GM18909 (cell line): ENCODE data around the gene PRKG2.
"Not testable (repeated sequence)": the region's sequence is repeated elsewhere in the genome, so short reads cannot be mapped to it uniquely, and the experiment has no call there.

Experiments
- ATAC-seq: cut with Tn5 transposase; IDR thresholded peaks from one replicate; pipeline ENCODE4 v1.9.1; 2021; ENCODE audit warnings: mild to moderate bottlenecking; ENCODE audit not compliant: unreplicated experiment, poor library complexity

PRKG2 gene

DNA sequence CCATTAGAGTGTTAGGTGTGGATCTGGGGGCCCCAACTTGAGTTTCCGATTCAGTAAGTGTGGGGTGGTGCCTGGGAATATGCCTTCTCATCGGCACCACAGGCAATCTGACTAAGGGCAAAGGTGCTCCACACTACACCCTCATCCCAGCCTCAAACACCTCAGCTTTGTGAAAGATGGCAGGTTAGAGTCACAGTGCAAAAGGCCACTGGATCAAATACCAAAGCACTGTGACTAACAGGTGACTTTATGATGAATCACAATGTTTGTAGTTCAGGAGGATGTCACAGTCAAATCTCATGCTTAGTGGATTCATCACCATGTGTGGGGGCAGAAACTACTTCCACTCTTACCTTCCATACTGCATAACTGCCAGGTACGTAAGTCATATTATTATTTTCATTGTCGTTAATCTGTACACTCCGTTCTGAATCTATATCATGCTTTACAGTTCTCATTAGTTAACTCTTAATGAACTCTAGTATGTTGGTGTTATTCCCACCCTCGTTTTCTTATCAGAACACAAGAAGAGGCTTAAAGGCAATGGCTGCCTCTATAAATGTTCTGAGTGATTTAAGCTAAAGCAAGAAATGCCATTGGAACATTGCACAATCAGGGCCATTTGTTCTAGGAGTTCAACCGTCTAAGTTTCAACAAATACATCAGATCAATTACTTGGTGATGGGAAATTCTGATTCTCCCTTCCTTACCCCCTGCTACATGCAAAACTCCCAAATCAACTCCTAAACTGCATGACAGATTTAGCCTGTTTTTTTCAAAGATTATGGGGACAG is 50.2 kb downstream of the PRKG2 start:
- no peak for ATAC-seq

DNA sequence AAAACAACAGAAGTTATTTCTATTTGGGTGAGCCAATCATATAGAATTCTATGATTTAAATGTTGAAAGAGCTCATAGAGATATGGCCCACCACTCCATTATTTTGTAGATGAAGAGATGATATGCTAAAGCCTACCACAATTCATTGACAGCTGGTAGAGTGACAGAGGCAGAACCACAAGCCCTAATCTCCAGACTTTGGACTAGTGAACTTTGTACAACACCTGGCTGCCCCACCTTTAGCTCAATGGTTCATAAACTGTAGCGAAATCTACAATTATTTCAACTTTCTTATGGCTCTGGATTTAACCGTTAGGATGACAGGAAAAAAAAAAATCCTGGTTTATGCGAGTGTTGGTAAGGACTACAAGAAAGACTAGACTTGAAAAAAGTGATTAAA is 50.9 kb downstream of the PRKG2 start:
- no peak for ATAC-seq

- no peak for ATAC-seq
These were observed 52.1 kb downstream of the PRKG2 start for GRCh38 chr4:81162752-81163458.

GRCh38 chr4:81153714-81154323 is 61.2 kb downstream of the PRKG2 start:
- not testable (repeated sequence) for ATAC-seq

- ATAC-seq = no peak
These were observed 61.9 kb downstream of the PRKG2 start for GRCh38 chr4:81152839-81153713.

DNA sequence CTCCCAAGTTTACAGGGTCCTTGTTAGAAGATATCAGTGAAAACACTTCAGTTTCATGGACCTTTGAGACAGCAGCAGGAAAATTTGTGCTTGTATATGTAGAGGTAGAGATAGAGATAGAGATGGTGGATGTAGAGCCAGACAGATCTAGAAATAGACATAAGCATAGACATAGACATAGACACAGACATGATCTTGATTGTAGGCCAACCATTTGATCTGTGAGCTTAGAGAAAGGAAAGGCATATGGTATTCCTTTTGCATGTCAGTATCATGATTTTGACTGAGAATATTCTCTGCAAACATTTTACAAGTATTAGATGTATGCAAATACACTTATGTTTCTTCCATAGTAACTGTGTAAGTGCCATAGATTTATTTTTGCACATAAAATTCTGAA is 65.0 kb downstream of the PRKG2 start:
- no peak for ATAC-seq

DNA sequence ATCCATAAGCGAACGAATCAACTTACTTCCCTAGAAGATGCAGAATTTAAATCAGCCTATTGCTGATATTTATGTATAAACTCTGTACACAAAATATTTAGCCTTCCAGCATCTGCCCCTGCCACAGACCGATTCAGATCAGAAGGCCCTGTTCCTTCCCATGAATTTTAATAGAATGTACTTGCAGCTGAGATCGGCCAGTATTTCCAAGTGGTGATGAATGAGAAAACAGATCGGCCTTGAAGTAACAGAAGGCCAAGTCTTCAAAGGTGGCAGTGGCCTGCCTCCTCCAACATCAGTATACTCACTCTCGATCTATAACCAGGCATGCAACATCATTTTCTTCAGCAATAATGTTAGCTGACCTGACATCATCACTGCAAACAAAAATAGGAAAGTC is 66.4 kb downstream of the PRKG2 start:
- ATAC-seq = no peak

GRCh38 chr4:81146466-81146865 is 68.6 kb downstream of the PRKG2 start:
- ATAC-seq = no peak

DNA sequence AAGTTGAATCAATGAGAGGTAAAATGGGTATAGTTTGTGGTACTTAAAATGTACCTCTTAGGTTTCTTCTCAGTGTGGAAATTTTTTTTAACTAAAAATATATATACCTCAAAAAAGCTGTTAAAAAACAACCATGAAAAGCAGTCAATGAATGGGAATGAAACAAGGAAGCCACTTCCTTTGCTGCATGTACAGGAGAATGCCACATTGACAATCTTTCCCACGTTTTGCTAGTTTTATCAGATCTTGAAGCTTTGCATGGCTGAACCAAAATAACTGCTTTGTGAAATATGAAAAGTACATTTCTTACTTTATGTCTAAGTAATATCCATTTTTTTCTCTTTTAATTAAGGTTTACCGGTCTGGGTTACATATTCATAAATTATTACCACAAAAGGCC is 71.8 kb downstream of the PRKG2 start:
- ATAC-seq = no peak

- ATAC-seq = no peak
These were observed 72.3 kb downstream of the PRKG2 start for GRCh38 chr4:81142744-81143143.

GRCh38 chr4:81137894-81138293 is 77.1 kb downstream of the PRKG2 start:
- no peak for ATAC-seq

GRCh38 chr4:81137446-81137845 is 77.6 kb downstream of the PRKG2 start:
- ATAC-seq = no peak

DNA sequence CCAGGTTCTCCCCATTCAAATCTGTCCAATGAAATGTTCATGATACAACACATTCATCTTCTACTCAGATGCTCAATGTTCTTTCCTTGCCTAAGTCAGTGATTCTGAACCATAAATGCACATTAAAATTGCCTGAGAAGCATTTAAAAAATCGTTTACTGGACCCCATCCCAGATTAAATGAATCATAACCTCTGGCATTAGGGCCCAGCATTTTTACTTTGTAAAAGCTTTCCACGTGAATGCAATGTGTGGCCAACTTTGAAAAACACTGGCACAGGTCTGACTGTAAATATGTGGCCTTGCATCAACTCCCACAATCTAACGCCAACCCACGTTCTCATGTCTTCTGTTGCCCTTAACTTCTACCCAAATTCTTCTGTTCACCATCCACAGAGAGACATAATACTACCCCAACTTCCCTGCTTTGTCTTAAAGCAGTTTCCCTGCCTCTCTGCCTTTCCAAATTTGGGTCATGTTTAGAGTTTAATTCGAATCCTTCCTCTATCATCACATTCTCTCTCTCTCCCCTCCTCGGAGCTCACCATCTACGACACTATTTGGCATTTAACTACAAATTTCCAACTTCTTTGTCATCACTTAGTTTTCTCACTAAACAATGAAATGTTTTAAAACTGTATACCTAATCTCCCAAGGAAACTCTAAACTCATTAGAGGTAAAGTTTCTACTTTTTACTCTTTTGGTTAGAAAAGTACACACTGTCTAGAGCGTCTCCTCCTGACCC is 78.7 kb downstream of the PRKG2 start:
- no peak for ATAC-seq

- ATAC-seq = no peak
These were observed 79.5 kb downstream of the PRKG2 start for GRCh38 chr4:81135501-81135900.

- ATAC-seq = no peak
These were observed 83.5 kb downstream of the PRKG2 start for GRCh38 chr4:81131563-81131962.

DNA sequence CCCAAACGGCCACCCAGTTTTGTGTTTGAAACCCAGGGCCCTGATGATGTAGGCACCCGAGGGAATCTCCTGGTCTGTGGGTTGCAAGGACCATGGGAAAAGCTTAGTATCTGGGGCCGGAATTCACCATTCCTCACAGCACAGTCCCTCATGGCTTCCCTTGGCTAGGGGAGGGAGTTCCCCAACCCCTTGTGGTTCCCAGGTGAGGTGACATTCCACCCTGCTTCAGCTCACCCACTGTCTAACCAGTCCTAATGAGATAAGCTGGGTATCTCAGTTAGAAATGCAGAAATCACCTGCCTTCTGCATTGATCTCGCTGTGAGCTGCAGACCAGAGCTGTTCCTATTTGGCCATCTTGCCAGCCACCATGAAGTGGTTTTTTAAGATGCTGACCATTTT is 84.0 kb downstream of the PRKG2 start:
- no peak for ATAC-seq

DNA sequence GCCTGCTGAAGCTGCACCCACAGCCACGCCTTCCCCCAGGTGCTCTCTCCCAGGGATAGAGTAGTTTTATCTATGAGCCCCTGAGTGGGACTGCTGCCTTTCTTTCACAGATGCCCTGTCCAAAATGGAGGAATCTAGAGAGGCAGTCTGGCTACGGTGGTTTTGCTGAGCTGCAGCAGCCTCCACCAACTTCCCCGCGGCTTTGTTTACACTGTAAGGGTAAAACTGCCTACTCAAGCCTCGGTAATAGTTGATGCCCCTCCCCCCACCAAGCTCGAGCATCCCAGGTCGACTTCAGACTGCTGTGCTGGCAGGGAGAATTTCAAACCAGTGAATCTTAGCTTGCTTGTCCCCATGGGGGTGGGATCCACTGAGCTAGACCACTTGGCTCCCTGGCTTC is 84.5 kb downstream of the PRKG2 start:
- ATAC-seq = no peak

DNA sequence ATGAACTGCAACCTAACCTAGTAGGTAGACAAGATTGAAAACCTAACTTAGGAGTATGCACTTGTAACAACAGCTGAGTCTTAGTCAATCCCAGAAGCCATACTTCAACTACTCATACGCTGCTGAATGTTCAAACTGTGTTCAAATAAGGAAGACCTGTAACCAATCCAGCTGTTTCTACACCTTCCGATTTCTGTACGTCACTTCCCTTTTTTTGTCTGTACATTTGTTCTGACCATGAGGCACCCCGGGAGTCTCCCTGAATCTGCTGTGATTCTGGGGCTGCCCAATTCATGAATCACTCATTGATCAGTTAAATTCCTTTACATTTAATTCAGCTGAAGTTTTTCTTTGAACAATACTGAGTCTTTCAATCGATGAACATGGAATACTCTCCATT is 95.0 kb downstream of the PRKG2 start:
- ATAC-seq = no peak

DNA sequence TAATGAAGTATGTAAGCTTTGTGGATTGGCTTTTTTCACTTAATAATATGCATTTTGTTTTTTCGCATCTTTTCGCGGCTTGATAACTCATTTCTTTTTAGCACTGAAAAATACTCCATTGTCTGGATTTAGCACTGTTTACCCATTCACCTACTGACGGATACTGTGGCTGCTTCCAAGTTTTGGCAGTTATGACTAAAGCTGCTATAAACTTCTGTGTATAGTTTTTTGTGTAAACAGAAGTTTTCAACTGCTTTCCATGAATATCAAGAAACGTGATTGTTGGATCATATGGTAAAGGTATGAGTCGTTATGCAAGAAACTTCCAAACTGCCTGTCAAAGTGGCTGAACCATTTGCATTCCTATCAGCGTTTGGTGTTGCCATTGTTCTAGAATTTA is 96.9 kb downstream of the PRKG2 start:
- ATAC-seq = no peak

- no peak for ATAC-seq
These were observed 98.5 kb downstream of the PRKG2 start for GRCh38 chr4:81116566-81116965.
